Fibroblast of gingiva (primary cell): ENCODE results near the gene TXNDC16.
"Not testable (repeated sequence)": the region's sequence is repeated elsewhere in the genome, so short reads cannot be mapped to it uniquely, and the experiment has no call there.

Experiments used
- DNase-seq: peaks from one replicate; pipeline ENCODE4 v3.0.0-alpha.2; 2011; ENCODE audit warnings: low read depth

The TXNDC16 gene, protein sequence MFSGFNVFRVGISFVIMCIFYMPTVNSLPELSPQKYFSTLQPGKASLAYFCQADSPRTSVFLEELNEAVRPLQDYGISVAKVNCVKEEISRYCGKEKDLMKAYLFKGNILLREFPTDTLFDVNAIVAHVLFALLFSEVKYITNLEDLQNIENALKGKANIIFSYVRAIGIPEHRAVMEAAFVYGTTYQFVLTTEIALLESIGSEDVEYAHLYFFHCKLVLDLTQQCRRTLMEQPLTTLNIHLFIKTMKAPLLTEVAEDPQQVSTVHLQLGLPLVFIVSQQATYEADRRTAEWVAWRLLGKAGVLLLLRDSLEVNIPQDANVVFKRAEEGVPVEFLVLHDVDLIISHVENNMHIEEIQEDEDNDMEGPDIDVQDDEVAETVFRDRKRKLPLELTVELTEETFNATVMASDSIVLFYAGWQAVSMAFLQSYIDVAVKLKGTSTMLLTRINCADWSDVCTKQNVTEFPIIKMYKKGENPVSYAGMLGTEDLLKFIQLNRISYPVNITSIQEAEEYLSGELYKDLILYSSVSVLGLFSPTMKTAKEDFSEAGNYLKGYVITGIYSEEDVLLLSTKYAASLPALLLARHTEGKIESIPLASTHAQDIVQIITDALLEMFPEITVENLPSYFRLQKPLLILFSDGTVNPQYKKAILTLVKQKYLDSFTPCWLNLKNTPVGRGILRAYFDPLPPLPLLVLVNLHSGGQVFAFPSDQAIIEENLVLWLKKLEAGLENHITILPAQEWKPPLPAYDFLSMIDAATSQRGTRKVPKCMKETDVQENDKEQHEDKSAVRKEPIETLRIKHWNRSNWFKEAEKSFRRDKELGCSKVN

DNA sequence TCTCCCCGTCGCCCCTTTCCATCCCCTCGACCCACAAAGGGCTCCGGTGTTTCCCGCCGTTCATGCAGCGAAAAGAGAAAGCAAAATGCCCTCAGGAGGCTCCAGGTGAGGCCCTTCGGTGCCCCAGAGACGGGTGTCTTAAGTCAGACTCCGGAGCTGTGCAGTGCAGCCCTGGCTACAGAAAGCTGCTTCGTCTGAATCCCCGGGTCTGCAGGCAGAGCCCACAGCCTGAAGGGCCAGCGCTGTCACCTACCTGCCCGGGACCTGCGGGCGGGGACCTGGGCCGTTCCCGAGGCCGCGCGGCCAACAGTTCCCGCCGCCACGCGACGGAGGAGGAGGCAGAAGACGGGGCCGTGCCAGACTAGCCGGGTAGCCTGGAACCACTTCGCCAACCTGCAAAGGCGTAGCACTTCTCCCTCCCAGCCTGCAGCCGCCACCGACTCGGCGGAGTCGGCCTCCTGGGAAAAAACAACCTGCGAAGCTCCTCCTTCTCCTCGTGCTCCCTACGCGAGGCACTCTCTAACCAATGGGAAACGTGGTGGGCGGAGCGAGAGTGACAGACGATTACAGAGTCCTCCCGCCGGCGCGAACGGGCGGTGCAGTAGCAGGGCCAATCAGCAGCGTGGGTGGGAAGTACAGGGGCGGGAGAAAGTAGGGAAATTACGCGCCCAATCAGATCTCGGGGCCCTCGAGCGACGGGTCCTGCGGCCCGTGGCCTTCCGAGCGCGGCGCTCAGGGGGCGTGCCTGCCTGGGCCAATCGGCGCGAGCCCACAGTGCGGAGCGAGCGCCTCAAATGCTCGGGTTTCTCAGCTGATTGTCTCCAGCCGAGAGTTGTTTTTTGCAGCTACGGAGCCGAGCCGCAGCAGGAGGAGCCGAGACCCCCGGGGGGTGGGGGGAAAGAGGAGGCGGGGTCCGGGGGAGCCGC is at the start of gene TXNDC16, which contains the start of gene GPR137C:
Gene TXNDC16, minus strand, starts transcription at position 443 of the 926 bp plus-strand sequence. CDS start 8,948 bp downstream, outside the sequence.
Gene GPR137C, plus strand, starts transcription at position 774 of the 926 bp plus-strand sequence. CDS start 312 bp downstream, outside the sequence.
- DNase-seq, result peak; percentile 99

DNA sequence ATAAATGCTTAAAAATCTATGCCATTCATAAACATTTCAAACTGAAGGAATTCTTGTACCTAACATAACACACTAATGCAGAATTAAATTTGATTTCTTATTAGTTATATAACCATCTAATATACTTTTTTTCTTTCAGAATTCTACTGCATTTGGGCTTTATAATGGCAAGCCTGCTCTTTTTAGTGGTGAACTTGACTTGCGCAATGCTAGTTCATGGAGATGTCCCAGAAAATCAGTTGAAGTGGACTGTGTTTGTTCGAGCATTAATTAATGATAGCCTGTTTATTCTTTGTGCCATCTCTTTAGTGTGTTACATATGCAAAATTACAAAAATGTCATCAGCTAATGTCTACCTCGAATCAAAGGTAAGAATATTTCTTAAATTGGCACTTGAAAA is 47.7 kb upstream of the TXNDC16 start:
- no peak for DNase-seq

DNA sequence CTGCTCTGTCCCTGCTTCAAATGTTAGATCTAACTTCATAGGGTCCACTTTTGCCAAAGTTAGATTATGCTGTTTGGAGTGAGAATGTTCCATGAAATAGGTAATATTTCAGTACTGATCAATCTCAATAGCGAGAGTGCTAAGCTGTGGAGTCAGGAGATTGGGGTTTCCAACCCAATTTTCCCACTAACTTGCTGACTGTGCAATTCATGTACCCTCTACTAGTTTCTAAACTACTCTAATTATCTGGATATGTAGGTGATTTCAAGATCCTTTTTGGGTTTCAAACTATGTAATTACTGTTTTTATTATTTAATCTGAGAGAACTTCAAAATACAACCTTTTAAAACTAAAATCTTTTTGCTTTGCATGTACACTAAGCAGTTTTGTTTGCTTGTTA is 46.3 kb upstream of the TXNDC16 start:
- DNase-seq, result no peak

GRCh38 chr14:52596861-52597260 is 44.6 kb upstream of the TXNDC16 start:
- no peak for DNase-seq

DNA sequence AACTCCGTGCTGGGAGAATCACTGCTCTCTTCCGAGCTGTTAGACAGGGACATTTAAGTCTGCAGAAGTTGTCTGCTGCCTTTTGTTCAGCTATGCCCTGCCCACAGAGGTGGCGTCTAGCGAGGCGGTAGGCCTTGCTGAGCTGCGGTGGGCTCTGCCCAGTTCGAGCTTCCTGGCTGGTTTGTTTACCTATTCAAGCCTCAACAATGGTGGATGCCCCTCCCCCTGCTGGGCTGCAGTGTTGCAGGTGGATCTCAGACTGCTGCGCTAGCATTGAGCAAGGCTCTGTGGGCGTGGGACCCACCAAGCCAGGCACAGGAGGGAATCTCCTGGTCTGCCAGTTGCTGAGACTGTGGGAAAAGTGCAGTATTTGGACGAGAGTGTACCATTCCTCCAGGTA is 44.0 kb upstream of the TXNDC16 start:
- no peak for DNase-seq

DNA sequence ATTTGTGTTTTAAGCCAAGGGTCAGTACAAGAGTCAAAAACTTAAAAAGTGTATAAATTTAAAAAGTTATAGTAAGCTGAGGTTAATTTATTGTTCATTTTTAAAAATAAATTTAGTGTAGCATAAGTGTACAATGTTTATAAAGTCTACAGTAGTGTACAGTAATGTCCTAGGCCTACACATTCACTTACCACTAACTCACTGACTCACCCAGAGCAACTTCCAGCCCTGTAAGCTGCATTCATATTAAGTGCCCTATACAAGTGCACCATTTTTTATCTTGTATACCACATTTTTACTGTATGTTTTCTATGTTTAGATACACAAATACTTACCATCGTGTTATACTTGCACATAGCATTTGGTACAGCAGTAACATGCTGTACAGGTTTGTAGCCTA is 38.0 kb upstream of the TXNDC16 start:
- DNase-seq, result no peak

GRCh38 chr14:52589646-52590045 is 37.3 kb upstream of the TXNDC16 start:
- DNase-seq, result no peak

DNA sequence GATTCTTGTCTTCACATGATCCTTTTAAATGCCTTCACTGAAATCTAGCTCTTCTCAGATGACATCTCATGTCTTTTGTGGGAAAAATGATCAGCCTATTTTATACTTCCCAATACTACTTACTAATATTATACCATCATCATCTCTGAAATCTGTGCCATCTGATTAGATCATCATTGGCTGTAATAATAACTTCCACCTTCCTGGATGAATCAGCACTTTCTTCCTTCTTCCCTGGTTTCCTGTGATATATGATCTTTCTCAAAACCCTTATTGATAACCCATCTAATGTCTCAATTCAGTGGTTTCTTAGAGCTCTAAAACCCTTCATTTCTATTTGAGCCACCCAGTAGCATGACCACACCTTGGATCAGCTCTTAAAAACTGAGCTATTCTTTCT is 31.2 kb upstream of the TXNDC16 start:
- no peak for DNase-seq

DNA sequence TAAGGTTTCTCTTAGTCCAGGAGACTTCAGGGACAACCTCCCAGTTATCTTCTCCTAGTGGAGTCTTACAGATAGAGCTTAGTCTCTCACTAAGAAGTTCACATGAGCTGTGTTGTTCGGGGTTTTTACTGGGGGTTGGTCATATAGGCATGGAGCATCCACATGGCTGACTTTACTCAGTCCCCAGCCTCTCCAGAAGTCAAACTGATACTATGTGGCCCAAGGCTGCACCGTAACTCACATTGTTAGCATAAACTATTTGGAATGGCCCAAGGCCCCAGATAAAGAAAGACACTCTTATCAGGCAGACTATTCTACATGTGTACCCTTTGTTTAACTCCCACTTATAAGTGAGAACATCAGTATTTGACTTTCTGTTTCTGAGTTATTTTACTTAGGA is 23.6 kb upstream of the TXNDC16 start:
- DNase-seq, result no peak

GRCh38 chr14:52568454-52568853 is 16.1 kb upstream of the TXNDC16 start:
- not testable (repeated sequence) for DNase-seq

- DNase-seq, result peak; percentile 16
Measured at GRCh38 chr14:52563120-52563519, 10.8 kb upstream of the TXNDC16 start.

DNA sequence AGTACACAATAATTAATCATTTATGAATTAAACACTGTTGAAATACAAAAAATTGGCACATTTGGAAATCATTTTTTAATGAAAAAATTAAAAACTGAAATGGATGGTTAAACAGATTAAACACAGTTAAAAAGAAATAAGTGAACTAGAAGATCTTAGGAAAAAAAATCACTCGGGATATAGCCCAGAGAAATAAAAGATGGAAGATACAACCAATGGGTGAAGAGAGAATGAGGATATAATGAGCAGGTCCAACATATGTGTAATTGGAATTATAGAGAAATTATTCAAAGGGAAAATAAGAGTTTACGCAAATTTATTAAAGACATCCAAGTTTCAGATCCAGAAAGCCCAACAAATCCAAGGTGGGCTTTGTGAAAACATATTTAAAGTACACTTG is 6.4 kb upstream of the TXNDC16 start:
- no peak for DNase-seq

GRCh38 chr14:52553671-52554575 is 1.6 kb upstream of the TXNDC16 start:
- DNase-seq, result peak; percentile 70

- DNase-seq, result no peak
Measured at GRCh38 chr14:52553002-52553670, 831 bp upstream of the TXNDC16 start.

GRCh38 chr14:52551696-52552062 is 626 bp downstream of the TXNDC16 start:
- peak; percentile 23 for DNase-seq

- no peak for DNase-seq
Measured at GRCh38 chr14:52551205-52551604, 1.1 kb downstream of the TXNDC16 start.

GRCh38 chr14:52550661-52551060 is 1.6 kb downstream of the TXNDC16 start:
- no peak for DNase-seq

GRCh38 chr14:52547526-52547925 is 4.8 kb downstream of the TXNDC16 start:
- DNase-seq, result no peak

GRCh38 chr14:52547027-52547426 is 5.3 kb downstream of the TXNDC16 start:
- DNase-seq, result no peak

DNA sequence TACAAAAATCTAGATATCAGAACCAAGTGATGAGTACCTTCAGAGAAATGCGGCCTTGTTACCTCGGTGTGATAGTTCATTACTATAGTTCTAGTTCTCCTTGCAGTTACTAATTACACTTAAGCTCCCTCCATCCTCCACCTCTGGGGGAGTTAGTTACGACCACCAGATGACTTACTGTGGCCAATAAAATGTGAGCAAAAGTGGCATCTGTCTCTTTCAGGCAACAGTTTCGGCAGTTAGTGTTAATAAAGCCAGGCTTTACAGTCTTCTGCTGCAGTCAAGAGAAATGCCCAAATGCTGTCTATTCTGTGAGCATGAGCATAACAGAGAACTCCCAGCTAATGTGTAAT is 6.0 kb downstream of the TXNDC16 start:
- no peak for DNase-seq
